NCI-H526 treated with DMSO at 0.1 percent for 48 hours (cell line): ENCODE results near the gene ROBO1.
"Not testable (repeated sequence)": the region's sequence is repeated elsewhere in the genome, so short reads cannot be mapped to it uniquely, and the experiment has no call there.

Experiments
- DNase-seq: peaks from one replicate; lab custom pipeline; 2025; lab: John Stamatoyannopoulos, UW

ROBO1 gene

DNA sequence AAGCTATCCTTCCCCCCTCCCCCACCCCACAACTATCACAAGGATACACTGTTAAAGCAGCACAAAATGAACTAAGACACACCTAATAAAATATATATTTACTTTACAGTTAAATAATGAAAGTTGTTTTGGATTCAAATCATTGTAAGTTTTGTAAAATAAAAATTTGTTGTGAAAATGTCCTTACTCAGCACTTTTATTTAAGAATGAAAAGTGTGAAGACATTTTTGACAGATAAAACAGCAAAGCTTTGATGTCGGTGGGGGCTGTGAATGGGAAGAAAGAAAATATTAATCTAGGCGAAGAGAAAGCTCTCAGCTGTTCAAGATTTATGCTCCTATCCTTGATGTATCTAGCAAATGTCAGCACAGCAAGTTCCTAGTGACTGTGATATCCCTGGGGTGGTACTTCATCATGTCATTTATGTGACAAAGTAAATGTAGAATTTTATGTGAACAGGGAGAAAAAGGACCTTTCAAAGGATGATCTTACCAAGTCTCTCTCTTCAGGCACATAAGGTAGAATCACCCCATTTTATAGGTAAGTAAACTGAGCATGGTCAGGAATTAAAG is 216.4 kb downstream of the ROBO1 start:
- DNase-seq: no peak

DNA sequence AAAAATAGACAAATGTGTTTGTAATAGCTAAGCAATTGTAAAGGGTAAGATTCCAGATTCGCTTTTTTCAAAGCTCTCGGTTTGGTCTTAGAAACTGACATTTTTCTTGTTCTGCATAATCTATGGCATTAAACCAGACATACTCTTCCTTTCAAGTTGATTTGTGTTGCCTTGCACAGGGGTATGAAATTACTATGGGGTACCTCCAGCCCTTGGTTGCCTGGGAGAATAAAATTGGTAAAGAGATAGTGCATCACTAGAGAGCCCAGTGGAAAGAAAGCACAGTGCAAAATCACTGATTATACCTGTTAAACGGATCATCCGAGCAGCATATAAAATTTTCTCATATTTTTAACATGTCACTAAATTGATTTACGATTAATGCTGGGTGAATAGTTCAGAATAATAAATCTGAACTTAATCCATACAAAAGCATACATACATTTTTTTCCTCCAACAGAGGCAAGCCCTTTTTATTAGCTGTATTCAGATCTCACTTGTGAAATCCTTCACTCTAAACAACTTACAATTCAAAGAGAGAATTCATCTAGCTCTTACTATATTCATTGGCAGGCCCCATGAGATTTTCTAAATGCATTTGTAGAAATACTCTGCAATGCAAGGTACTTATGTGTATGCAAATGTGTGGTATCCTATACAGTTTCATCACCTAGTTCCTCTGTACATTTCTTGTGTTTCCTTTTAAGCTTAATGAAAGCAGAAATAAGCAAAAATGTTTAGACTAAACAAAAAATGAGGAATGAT is 224.4 kb downstream of the ROBO1 start:
- DNase-seq: no peak

DNA sequence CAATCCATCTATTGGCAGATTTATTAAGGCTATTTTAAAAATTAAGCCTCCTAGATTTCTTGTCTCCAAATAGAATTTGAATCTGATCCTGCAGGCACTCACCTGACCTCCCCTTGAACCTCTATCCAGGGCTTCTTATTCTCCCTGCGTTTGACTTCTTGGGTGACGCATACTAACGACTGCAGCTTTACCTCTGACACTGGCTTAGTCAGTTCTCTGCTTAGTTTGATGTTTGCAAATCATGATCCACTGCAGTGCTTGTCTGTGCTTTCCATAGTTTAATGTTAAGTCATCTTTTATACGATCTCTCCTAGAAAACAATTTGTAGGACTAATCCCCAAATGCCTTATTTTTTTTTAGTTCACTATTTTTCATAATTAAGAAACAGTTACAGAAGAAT is 233.1 kb downstream of the ROBO1 start:
- no peak for DNase-seq

DNA sequence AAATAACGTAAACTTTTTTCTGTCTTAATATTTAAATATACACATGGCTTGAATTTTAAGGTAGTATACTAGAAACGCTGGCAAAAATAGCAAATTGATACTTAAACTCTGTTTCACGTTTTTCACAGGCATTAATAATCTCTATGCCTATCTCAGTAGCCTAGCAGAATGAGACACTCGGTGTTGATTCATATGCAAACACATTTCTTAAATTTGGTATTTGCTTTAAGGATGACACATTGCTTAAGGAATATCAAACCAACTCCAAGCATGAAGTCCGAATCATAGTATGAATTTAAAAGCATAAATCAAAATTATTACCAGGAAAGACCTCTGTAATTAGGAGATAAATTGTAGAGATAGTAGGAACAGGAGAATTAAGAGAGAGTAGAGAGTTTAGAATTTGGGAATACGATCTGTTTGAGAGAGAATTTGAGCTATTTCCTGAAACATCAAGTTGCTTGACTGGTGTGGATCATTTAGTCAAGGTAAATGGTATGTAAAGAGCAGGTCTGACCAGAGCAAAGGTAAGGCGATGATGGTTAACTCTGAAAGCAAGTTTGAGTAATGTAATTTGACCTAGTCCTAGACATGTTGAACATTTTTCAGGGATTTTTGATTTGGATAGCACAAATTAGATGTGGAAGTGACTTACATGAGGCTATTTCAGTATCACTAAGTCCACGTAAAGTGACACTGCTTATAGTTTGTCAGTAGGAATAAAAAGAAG is 236.1 kb downstream of the ROBO1 start:
- no peak for DNase-seq

DNA sequence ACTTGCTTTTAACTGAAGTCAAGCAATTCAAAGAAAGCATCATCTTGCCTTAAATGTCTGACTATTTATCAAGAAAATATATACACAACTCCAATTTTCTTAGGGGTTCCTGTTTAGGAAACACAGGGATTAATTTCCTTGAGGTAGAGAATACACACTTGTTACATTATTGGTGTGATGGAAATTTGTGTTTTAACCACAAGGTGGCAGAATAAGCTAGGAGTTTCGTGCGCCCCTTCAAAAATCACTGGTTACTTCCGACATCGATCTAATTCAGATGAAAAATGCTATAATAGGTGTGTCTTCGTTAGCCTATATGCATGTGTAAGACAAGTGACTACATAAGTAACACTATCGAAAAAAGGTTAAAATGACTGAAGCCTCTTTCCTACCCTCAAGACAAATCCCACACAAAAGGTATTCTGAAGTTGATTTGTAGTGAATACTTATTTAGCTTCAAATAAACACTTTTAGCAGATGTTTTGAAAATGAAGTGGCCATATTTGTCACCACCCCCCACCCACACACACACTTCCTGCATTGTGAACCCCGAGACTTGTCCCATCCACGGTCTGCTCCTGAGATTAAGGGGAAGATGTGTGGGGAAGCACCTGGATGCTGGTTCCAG is 246.5 kb downstream of the ROBO1 start:
- no peak for DNase-seq

DNA sequence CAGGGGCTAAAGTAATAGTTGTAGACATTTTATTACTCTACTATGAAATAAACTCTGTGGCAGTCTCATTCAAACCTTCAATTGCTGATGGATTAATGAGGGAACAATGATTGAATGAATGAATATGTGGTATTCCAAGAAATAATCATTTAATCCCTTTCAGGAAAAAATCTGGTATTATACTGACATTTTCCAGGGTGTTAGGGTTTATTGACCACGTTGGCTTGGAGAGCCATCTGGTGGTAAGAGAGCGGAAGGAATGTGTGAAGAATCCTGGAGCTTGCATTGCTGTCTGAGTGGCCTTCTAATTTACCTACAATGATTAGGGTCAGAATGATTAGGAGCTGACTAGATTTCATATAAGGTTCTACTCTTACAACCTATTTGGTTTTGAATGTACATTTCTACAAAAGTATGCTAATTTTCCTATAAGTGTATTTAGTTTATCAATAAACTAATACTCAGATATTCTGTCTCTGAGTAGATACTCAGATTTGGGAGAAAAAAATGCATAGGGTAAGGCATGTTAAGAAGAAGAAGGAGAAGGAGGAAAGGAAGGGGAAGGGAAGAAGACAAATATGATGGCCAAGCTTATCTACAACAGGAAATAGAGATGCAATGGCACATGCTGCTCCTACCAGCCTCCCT is 249.9 kb downstream of the ROBO1 start:
- DNase-seq: no peak

DNA sequence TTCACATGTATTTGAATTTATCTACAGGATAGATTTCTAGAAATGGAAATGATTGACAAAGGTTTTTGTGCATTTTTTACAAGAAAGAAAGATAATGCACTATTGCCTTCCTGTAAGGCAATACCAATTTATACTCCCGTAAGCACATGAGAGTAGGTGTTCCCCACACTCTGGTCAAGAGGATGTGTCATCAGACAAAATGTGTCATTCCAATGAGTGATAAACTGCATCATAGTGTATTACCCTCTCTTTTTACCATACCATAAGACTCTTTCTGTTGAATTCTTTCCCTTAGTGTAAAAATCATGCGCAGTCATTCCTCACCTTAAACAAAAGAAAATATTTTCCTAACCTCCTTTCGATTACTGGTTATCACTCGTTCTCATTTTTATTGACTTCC is 251.0 kb downstream of the ROBO1 start:
- no peak for DNase-seq

DNA sequence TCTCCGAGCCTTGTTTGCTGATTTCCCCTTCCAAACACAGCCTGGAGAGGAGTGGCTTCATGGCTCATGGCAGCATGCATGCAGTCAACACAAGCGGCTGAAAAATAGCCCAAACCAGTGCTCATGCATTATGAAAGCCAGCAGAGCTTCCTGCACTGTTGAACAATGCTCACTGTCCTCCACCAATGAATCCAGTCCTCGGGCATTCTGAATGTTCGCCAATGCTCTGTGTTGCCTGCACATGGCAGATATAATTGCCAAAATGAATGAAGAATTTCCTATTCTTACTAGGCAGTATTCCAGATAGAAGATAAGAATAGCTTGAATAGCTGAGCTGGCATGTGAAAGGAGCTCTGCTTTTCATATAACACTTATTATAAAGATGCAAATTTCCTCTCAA is 252.7 kb downstream of the ROBO1 start:
- DNase-seq: no peak

DNA sequence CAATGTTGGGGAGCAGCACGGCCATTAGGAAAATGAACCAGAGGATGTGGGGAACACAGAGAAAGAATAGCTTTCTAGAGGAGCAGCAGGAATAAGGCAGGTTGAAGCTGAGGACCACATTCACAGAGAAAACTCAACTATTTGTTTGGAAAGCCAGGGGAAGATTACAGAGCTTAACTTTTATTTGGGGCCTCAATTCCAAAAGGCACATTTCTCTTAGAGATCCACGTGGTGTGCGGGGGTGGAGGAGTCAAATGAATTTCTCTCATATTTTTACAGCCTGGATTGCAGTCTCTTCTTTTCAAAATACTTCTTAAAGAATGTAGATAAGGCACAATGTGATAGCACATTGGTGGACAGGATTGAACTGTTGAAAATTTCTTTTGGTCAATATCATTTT is 253.7 kb downstream of the ROBO1 start:
- no peak for DNase-seq

DNA sequence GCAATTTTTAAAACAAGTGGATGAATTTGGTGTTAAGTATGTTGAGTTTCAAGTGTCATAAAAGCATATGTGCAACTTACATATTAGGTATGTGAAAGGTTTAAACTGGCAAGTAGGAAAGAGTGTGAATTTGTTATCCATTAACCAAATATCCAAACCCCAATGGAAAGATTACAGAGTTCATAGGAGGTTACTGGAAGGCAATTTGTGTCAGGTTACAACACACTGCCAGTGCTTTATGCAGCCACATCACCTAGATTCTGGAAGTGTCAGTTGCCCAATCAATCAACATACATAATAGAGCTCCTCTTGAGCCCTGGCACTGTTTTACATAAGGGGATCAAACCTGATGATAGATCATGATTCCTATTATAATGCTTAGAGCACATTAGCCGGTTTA is 261.0 kb downstream of the ROBO1 start:
- no peak for DNase-seq

DNA sequence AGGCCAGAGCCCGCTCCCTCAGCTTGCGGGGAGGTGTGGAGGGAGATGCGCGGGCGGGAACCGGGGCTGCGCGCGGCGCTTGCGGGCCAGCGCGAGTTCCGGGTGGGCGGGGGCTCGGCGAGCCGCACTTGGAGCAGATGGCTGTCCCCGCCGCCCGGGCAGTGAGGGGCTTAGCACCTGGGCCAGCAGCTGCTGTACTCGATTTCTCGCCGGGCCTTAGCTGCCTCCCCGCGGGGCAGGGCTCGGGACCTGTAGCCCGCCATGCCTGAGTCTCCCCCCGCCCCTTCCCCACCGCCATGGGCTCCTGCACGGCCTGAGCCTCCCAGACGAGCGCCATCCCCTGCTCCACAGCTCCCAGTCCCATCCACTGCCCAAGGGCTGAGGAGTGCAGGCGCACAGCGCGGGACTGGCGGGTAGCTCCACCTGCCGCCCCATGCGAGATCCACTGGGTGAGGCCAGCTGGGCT is 265.5 kb downstream of the ROBO1 start:
- not testable (repeated sequence) for DNase-seq

DNA sequence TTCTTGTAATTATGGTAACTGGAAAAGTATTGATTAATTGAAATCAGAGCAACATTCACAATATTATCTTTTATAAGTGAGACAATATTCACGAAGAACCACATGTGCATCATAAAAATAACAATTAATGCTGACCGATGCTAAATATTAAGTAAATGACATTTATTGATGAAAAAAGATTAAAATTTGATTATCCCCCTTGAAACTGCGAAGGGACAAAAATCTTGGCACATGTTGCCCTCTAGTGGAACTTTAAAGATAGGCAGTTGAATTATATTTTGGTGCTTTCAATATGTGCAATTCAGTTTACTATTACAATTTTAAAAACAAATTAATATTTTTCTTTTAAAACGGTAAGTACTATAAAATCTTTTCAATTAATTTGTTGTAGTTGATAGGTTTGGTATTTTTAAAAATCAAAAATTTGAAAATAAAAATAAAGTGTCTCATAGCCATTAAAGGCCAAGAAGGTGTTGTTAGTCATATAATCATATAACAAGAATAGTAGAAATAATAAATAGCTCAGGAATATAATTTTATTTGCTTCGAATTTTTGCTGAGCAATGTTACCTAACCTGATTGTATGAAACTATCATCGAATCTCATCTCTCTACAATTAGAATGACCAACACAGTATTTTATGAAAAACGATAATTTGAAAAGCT is 270.2 kb downstream of the ROBO1 start:
- no peak for DNase-seq

DNA sequence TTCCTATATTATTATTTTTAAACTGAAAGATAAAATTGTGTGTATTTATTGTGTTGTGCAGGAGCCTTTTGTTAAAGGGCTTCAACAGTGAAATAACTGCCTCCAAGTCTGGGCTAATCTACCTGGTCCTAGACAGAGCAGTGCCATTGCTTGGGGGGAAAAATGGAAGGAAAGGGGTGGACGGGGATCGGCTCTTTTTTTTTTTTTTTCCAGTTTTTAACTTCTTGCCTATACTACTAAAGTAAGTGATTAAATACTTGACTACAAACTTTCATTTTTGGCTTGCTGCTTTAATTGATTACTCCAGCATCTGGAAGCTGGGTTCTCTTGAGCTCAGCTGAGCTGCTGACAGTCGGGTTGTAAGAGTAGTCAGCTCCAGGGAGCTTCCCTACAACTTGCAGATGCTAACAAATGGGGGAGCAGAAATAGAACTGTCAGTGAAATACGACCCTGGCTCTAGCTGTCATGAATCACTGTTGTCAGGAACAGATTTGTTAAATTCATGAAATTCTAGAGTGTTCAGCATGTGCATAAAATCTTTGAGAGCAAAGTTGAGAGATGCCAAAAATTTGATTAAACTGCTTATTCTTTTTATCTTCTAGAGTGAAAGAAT is 276.7 kb downstream of the ROBO1 start:
- no peak for DNase-seq

DNA sequence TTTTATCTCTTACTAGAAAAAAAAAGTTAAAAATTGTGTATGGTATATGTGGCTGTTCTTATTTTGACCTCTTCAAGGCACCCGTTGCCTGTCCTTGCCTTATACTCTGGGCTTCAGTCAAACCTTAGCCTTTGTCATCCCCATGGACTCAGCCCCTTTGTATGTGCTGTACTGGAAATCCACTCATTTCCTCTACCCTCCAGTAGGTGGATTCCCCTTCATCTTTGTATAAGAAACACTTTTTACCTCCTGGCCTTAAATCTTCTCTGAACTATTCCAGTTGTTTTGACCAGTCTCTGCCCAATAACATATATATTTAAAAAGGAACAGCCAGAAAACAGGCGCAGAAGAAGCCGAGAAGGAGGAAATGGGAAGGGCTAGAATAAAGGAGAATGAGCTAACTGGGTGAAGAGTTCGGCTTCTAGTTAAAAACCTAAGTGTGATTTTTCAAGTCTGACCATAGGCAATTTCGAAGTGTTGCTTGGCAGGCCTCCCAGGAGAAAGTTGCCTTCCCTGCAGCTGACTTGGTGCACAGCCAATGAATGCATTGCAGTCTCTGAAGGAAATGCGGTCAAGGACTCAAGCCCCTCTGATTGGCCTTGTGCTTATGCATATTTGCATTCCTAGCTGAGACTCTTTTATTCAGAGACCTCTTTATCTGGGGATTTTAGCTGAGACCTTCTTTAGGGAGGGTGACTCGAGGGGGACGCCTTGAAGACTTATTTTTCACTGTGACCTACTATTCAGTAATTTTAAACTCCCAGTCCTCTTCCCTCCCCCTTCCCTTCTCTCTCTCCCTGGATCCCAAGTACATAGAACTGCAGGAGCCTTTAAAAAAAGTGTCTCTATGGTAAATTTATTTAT is 277.4 kb downstream of the ROBO1 start:
- DNase-seq: no peak

DNA sequence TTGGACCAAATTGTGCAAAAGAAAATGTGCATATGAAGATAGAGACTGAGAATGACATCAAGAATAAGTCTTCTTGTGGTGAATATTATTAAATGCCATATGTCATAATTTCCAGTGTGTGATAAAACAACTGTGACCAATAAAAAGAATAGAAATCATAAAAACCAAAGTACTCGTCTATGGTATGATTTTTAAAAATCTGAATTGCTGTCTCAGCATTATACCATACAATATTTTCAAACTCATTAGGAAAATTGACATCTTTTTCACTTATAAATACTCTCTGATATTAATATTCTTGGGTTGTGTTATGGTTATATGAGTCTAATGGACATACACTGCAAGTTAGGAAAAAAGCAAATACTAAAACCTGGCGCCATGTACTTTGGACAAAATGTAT is 279.4 kb downstream of the ROBO1 start:
- no peak for DNase-seq

DNA sequence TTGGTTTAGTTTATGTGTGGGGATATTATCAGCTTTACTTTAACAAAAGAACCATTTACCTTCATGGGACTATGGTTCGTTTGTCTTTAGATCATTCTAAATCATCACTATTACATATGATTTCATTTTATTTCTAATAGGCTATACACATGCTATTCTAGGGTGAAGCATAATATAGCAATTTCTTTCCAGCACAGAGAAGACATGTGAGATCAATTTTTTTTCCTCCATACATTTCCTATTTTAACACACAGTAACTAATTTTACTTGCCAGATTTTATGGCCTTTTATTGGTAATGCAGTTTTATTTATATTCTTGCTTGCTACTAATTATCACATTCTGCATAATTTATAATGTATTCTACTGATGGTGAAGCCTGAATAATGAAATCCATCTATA is 287.1 kb downstream of the ROBO1 start:
- DNase-seq: no peak

DNA sequence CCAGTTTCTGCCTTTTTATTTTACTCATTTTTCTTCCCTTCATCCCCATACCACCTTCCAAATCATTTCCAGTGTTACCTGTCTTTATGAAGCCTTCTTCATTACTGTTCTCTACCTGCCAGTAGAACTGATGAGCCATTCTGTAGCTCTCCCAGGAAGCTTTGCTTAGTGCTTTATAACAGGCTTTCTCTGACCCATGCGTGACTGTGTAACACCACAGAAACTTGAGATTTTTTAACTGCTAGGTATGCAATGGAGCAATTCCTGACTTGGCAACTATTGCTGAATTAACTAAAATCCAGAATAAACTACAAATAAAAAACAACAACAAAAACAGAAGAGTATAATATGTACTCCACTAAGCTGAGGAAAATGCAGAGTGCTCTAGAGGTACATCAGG is 289.2 kb downstream of the ROBO1 start:
- DNase-seq: no peak

DNA sequence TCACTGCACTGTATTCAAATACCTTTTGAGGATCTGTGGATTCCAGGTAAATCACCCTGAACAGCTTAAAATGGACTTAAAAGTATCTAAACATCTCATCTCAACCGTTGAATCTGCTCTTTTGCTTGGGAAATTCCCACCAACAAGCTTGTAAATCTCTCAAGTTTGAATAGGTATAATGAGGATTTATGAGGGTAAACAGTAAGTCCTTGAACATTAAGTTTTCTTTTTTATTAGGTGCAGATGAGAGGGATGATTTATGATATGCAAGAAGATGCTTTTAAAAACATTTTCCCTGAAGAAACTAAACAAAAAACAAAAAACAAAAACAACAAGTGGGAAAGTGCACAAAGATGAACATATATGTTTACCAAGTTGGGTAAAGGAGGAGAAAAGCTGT is 290.6 kb downstream of the ROBO1 start:
- DNase-seq: no peak

DNA sequence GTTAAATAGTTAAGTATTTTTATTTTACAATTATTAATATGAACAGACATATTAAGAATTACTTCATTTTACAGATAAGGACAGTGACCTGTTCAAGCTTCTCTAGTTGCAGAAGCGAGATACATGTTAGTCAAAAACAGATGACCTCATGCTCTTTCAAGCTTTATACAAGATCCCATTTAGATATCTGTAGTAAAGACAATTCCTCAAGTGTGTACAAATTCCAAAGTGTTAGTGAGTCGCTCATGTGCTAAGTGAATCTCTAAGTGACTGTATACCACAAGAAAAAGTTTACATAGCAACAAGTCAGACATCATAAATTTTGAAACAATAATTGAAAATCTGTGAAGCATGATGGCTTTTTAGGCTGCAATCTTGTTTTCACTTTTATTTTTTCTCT is 293.8 kb downstream of the ROBO1 start:
- no peak for DNase-seq

DNA sequence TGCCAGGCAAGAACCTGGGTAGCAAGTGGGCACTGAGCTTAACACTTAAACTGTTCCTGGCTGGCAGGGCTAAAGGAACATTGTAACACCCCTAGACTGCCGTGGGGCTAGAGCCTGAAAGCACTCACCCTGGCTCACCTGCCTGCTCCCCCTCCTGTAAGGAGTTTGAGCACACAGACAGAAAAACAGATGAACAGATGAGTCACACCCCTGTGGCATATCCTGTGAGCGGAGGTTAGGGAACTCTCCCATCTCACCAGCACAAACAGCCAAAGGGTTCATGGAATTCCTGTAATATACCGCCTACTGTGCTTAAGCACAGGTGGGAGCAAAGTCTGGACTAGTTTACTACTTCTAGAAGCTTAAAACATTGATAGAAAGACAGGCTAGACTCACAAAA is 300.1 kb downstream of the ROBO1 start:
- DNase-seq: no peak
